ENCODE results near the gene RAB29. TPM values are rescaled to one million over a fixed set of nuclear protein-coding genes. Genes with fewer than 3 reads are reported as not detected.

Gene RAB29
- total RNA-seq, 2 experiments from 2014 or later, result 67.6 to 72.3 TPM

DNA sequence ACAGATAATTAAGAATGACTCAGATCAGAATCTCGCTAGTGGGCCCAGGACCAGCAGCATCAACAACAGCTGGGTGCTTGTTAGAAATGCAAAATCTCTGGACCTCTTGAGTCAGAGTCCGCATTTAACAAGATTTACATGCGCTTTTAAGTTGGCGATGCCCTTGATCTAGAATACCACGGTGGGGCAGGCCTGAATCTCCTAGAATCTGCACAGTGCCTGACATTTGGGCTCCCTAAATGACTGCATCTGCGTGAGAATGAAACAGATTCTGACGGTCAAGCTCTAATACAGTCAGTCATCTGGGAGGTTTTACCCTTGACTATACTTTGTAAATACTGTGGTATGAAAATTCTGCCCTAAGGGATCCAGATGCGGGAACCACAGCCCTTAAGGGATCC, 17.2 kb upstream of the RAB29 start:
- CTCF ChIA-PET, result interaction anchor here (0.7 to 5.4 kb wide), 18 partner anchors 10 to 314 kb away, joined by 3 to 118 read pairs (median 4); partner anchors contain the start of gene PM20D1
- no peak overlapping the region for H3K27ac Mint-ChIP-seq
- no peaks in the 10 kb centered on the region for H3K9me3 Mint-ChIP-seq
- POLR2A ChIA-PET, result interaction anchor here (1.0 to 2.2 kb wide), 2 partner anchors 18 to 185 kb away, joined by 4 to 9 read pairs; no protein-coding TSS in a partner anchor
- peaks cover 5% of the 10 kb centered on the region for H3K4me1 Mint-ChIP-seq
- DNase-seq, result no peak
- no peak overlapping the region for H3K4me3 Mint-ChIP-seq
- H3K27me3 Mint-ChIP-seq, result no peaks in the 10 kb centered on the region
- H3K36me3 Mint-ChIP-seq (ENCODE audit: low read depth), result peaks cover 6% of the 10 kb centered on the region

DNA sequence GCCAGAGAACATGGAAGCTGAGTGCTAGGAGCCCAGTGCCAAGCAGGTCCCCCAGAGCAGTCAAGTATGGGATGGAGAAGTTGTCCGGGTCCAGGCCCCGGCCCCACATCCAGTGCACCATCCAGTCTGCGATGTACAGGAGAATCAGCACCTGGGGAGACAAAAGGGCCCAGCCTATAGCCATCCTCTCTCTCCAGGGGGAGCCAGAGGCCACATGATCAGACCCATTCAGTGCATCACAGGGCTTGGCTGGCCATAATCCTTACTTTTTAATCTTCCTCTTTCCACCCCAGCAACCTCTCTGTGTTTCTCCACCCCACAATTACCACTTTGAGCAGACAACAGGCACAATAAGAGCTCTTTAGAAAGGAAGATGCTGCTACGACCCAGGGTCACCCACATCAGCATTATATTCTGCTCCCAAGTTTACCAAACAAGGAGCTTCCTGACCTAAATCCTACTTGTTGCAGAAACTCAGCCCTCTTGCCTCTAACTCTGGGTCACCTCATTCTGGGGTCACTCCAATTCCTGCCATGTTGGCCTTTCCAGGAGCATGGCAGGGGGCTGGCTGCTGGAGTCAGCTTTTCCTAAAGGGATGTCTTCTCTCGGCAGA, 16.4 kb upstream of the RAB29 start:
- POLR2A ChIA-PET, result interaction anchor here (1.0 to 2.2 kb wide), 2 partner anchors 18 to 186 kb away, joined by 4 to 9 read pairs; no protein-coding TSS in a partner anchor
- Mint-ChIP-seq H3K4me3 (no peak overlapping the region), H3K27me3 (no peaks in the 10 kb centered on the region), H3K4me1 (peaks cover 5% of the 10 kb centered on the region), H3K9me3 (no peaks in the 10 kb centered on the region), H3K27ac (no peak overlapping the region), H3K36me3 (ENCODE audit: low read depth) (peaks cover 4% of the 10 kb centered on the region)
- CTCF ChIA-PET, result interaction anchor here (0.7 to 5.4 kb wide), 22 partner anchors 9 to 314 kb away, joined by 3 to 118 read pairs (median 4); partner anchors contain the start of gene PM20D1
- DNase-seq, result peak; percentile 67

DNA sequence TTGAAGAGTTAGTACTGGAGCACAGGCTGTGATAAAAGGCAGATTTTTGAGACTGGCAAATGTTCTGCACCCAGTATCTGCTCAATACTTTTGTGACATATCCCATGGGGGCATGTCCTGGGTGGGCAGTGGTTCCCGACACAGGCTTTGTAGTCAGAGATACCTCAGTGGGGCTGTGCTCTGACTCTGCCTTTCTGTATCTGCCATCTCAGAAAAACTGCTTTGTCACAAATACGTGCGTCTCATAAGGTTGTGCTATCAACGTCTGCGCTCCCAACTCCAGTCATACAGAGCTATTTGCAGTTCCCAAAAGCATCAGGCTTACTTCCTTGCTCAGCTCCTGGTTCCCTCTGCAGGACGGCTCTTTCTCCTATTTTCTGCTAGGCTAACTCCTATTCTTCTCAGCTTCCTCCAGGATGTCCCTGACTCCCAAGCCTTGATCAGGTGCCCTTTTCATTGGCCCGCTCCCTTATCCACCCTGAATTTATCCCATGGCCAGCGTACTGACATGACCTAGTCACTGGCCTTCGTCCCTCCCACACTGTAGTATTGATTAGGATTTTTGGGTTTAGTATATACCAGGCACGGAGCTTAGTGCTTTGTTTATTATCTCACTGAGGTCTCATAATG, 12.1 kb upstream of the RAB29 start:
- CTCF ChIA-PET, result interaction anchor here (0.9 to 3.7 kb wide), 3 partner anchors 129 to 190 kb away, joined by 4 to 16 read pairs (median 12); no protein-coding TSS in a partner anchor
- POLR2A ChIA-PET, result interaction anchor here (1.3 kb wide), 1 partner anchor 12 kb away, joined by 3 read pairs; the partner anchor contains the start of gene RAB29
- DNase-seq, result no peak
- Mint-ChIP-seq H3K27me3 (no peaks in the 10 kb centered on the region), H3K9me3 (no peaks in the 10 kb centered on the region), H3K36me3 (ENCODE audit: low read depth) (peaks cover 4% of the 10 kb centered on the region), H3K4me3 (no peak overlapping the region), H3K27ac (no peak overlapping the region), H3K4me1 (peaks cover 9% of the 10 kb centered on the region)

DNA sequence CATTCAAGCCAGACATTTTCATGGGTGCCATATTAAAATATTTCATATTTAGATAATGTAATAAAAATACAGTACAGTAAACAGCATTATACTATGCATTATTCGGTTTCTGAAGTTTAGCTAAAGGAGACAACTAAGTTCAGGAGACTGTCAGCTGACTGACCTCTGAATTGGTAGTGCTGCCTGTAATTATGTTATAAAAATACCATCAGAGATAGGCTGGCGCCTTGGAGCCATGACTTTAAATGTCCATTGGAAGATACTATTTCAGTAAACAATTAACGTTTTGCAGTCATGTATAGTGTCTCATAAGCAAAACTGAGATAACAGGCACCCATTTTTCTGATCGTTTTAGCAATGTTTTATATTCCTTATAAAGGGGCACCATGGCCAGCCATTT, 11.3 kb upstream of the RAB29 start:
- CTCF ChIA-PET, result interaction anchor here (3.7 kb wide), 1 partner anchor 128 kb away, joined by 16 read pairs; no protein-coding TSS in a partner anchor
- DNase-seq, result no peak
- H3K9me3 Mint-ChIP-seq, result no peaks in the 10 kb centered on the region
- H3K4me1 Mint-ChIP-seq, result peaks cover 12% of the 10 kb centered on the region
- H3K4me3 Mint-ChIP-seq, result no peak overlapping the region
- H3K27ac Mint-ChIP-seq, result no peak overlapping the region
- H3K27me3 Mint-ChIP-seq, result no peaks in the 10 kb centered on the region
- H3K36me3 Mint-ChIP-seq (ENCODE audit: low read depth), result peaks cover 4% of the 10 kb centered on the region
- POLR2A ChIA-PET, result interaction anchor here (1.2 kb wide), 1 partner anchor 37 kb away, joined by 3 read pairs; no protein-coding TSS in a partner anchor

DNA sequence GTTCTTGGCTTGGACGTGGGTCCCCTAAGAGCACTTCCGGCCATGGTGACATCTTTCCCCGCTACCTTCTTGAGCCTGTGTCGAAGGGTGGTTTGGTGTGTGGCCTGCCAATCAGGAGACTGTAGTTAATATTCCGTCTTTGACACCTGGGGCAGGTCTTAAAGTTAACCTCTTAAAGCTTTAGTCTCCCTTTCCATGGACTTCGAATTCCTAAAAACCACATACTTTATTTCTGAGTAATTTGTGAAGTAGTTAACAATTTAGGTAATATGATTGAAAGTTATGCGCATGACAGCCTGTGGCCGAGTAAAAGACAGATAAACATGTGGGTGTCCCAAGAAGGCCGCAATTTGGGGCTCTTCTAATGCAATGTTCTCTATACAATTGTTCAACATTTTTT, 10.2 kb upstream of the RAB29 start:
- Mint-ChIP-seq H3K27me3 (no peaks in the 10 kb centered on the region), H3K27ac (no peak overlapping the region), H3K4me1 (peaks cover 12% of the 10 kb centered on the region), H3K9me3 (no peaks in the 10 kb centered on the region), H3K4me3 (no peak overlapping the region), H3K36me3 (ENCODE audit: low read depth) (no peaks in the 10 kb centered on the region)
- CTCF ChIA-PET, result interaction anchor here (3.7 kb wide), 1 partner anchor 127 kb away, joined by 16 read pairs; no protein-coding TSS in a partner anchor
- no peak for DNase-seq
- POLR2A ChIA-PET, result interaction anchor here (1.0 to 1.3 kb wide), 2 partner anchors 12 to 36 kb away, joined by 3 to 6 read pairs; partner anchors contain the start of gene NUCKS1

DNA sequence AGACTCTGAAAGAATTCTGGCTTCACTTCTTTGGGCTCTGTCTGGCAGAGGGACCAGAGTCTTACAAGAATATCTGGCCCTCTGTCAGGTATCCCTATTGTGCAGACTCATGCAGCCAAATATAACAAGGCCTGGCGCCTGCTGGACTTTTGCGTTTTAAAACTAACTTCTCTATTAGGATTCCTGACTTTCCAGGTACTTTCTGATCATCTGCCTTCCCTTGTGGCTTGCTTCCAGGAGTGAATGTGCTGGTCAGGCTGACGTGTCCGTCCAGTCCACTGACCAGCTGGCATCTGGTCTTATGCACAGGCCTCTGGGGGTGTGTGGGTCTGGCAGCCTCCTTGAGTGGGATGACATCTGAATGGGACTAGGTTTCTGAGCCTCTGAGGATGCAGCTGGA, 8.6 kb upstream of the RAB29 start:
- Mint-ChIP-seq H3K36me3 (ENCODE audit: low read depth) (no peaks in the 10 kb centered on the region), H3K27me3 (no peaks in the 10 kb centered on the region), H3K4me3 (no peak overlapping the region), H3K4me1 (peaks cover 12% of the 10 kb centered on the region), H3K9me3 (no peaks in the 10 kb centered on the region), H3K27ac (no peak overlapping the region)
- no peak for DNase-seq
- ChIA-PET CTCF (no interaction called here), POLR2A (interaction anchor here (1.1 kb wide), 1 partner anchor 10 kb away, joined by 3 read pairs; no protein-coding TSS in a partner anchor)

DNA sequence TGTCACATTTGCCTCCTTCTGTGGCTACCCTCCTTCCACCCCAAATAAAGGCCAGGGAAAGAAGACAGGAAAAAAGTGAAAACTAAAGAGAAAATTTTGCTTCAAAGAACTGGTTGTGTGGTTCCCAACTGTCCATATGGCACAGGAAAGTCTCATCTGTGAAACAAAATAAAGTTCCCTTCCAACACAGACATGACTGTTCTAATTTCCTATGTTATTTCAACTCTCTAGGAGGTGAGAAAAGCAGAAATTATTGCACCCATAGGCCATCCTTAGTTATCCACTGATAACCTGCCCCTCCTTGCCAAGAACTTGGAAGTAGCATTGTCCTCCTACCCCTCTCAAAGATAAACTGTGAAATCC, 8.1 kb upstream of the RAB29 start:
- H3K9me3 Mint-ChIP-seq, result no peaks in the 10 kb centered on the region
- POLR2A ChIA-PET, result interaction anchor here (1.3 to 1.7 kb wide), 2 partner anchors 34 to 72 kb away, joined by 4 to 7 read pairs; no protein-coding TSS in a partner anchor
- H3K4me3 Mint-ChIP-seq, result no peak overlapping the region
- DNase-seq, result no peak
- CTCF ChIA-PET, result interaction anchor here (0.8 to 2.4 kb wide), 10 partner anchors 8 to 194 kb away, joined by 3 to 49 read pairs (median 5); no protein-coding TSS in a partner anchor
- H3K27ac Mint-ChIP-seq, result no peak overlapping the region
- no peaks in the 10 kb centered on the region for H3K27me3 Mint-ChIP-seq
- peaks cover 12% of the 10 kb centered on the region for H3K4me1 Mint-ChIP-seq
- no peaks in the 10 kb centered on the region for H3K36me3 Mint-ChIP-seq (ENCODE audit: low read depth)

DNA sequence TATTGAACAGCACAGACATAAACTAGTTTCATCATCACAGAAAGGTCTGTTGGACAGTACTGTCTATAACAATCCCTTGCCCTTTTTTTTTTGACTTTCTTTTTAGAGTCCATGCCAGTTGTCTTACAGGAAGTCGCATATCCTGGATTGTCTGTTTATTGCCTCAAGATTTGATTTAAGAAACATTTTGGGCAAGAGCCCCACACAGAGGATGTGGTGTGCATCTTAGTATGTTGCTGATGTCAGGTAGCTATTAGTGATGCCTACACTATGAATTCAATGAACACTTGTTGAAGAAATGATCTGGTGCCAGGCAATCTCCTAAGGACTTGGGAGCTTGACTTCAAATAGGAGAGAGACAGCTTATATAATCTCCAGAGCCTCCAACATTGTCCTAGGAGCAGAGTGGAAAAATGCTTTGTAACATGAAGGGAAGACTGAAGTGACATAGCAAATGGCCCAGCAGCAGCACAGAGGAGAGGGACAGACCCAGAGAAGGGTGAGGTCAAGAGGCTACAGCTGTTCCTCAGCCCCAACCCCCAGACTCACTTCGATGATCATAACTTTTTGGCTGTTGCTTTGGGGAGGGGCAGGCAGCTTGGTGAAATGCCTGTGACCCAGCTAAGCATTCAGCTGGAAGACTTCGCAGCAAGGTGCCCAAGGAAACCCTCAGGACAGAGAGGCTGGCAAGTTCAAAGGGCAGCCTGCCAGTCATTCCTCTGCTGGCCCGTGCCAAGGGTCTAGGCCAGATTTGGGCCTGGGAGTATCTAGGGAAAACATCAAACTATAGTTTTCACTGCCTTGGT, 7.5 kb upstream of the RAB29 start:
- ChIA-PET POLR2A (interaction anchor here (1.0 to 1.7 kb wide), 8 partner anchors 9 to 191 kb away, joined by 3 to 7 read pairs (median 4); partner anchors contain the start of gene ELK4), CTCF (interaction anchor here (0.6 to 2.4 kb wide), 18 partner anchors 9 to 203 kb away, joined by 3 to 49 read pairs (median 4); no protein-coding TSS in a partner anchor)
- Mint-ChIP-seq H3K9me3 (no peaks in the 10 kb centered on the region), H3K36me3 (ENCODE audit: low read depth) (no peaks in the 10 kb centered on the region), H3K27ac (peak overlapping the region; percentile 10), H3K4me1 (peaks cover 15% of the 10 kb centered on the region), H3K27me3 (no peaks in the 10 kb centered on the region), H3K4me3 (no peak overlapping the region)
- peak; percentile 32 for DNase-seq

DNA sequence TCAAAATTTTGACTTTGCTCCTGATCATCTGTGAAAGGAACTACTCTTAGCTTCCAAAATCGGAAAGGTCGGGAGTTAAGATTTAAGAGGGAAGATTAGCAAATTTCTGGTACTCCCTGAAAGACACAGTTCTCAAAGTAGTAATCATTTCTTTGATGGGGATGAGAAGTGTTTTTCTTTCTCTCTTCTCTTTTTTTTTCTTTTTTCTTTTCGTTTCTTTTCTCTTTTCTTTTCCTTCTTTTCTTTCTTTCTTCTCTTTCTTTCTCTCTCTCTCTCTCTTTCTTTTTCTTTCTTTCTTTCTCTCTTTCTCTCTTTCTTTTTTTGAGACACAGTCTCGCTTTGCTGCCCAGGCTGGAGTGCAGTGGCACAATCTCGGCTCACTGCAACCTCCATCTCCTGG, 5.1 kb upstream of the RAB29 start:
- Mint-ChIP-seq H3K27me3 (no peaks in the 10 kb centered on the region), H3K4me3 (no peak overlapping the region), H3K4me1 (peaks cover 28% of the 10 kb centered on the region), H3K36me3 (ENCODE audit: low read depth) (peaks cover under 1% of the 10 kb centered on the region), H3K9me3 (no peaks in the 10 kb centered on the region), H3K27ac (no peak overlapping the region)
- no peak for DNase-seq
- ChIA-PET POLR2A (interaction anchor here (1.0 kb wide), 1 partner anchor 35 kb away, joined by 3 read pairs; no protein-coding TSS in a partner anchor), CTCF (no interaction called here)

DNA sequence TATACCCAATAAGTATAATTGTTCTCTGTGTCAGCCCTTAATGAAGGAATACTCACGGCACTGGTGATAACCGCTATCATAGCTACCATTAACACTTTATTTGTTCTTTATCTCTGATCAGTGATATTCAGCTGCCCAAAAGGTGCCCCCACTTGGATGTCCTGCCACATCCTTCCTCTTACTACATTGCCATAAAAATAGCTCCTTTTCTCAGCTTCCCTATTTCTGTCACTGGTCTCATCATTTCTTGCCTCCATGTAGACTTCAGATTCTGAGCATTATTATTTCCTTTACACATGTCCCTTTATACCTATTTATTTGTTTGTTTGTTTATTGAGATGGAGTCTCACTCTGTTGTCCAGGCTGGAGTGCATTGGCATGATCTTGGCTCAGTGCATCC, 2.7 kb upstream of the RAB29 start:
- Mint-ChIP-seq H3K4me3 (no peak overlapping the region), H3K27ac (no peak overlapping the region), H3K9me3 (no peaks in the 10 kb centered on the region), H3K27me3 (no peaks in the 10 kb centered on the region), H3K36me3 (ENCODE audit: low read depth) (peaks cover 14% of the 10 kb centered on the region), H3K4me1 (peaks cover 38% of the 10 kb centered on the region)
- ChIA-PET POLR2A (interaction anchor here (1.1 kb wide), 1 partner anchor 29 kb away, joined by 3 read pairs; the partner anchor contains the start of gene NUCKS1), CTCF (interaction anchor here (0.6 to 1.2 kb wide), 4 partner anchors 66 to 200 kb away, joined by 3 read pairs; no protein-coding TSS in a partner anchor)
- no peak for DNase-seq

DNA sequence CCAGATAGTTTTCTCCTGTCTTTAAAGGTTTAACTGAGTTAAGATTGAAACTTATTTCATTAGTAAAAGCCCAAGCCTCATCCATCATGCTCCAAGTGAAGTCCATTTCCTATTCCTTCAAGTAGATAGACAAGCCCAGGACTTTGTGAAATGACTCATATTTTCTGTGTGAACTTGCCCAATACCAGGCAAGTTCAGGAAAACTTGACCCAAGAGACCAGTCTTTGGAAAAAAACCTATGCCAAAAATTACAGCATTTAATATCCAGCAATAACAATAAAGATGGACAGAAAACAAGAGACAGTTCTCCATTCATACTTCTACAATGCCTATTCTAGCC, 405 bp upstream of the RAB29 start:
- no peak for DNase-seq
- Mint-ChIP-seq H3K9me3 (no peaks in the 10 kb centered on the region), H3K4me1 (peaks cover 51% of the 10 kb centered on the region), H3K27me3 (no peaks in the 10 kb centered on the region), H3K36me3 (ENCODE audit: low read depth) (peaks cover 35% of the 10 kb centered on the region), H3K27ac (peak overlapping the region; percentile 87), H3K4me3 (peak overlapping the region; percentile 90)
- POLR2A ChIA-PET, result interaction anchor here (1.2 to 6.0 kb wide), 13 partner anchors 10 to 144 kb away, joined by 3 to 99 read pairs (median 6); partner anchors contain the start of genes ELK4, NUCKS1 and PM20D1
- CTCF ChIA-PET, result interaction anchor here (2.4 to 2.7 kb wide), 2 partner anchors 118 to 201 kb away, joined by 7 to 23 read pairs; no protein-coding TSS in a partner anchor

Data from activated CD4-positive, alpha-beta memory T cell treated with anti-CD3 and anti-CD28 coated beads, Interleukin-2, amount 10 ng/mL, durations not matched to agents 7 days and 5 days (primary cell).